HCT116 (cell line): ENCODE measurements around the gene MEIOB. TPM values are rescaled to one million over a fixed set of nuclear protein-coding genes. Genes with fewer than 3 reads are reported as not detected.

Experiments used
- ATAC-seq: fragments of 200-7000 bp; cut with Tn5 transposase; 2 replicates; pipeline ENCODE4 v1.9.1; 2020; ENCODE audit warnings: mild to moderate bottlenecking, moderate library complexity
- BruUV-seq: library from RNA; stranded (reverse); fragments of 400-500 nt; replicated peaks from 2 replicates; lab custom pipeline; 2021; lab: Mats Ljungman, UMichigan
- CTCF ChIA-PET: fragments of 300-600 bp; sonication (Branson Sonifier 250); formaldehyde crosslinking; loops from one replicate; lab custom pipeline; 2021; ENCODE audit warnings: antibody characterized with exemption; lab: Charles Lee
- POLR2A ChIA-PET: fragments of 300-600, 350-600 bp; sonication (Branson Sonifier 250); formaldehyde crosslinking; loops from one replicate; lab custom pipeline; 2021; ENCODE audit warnings: antibody characterized with exemption; lab: Charles Lee
- RAD21 ChIA-PET, 2 experiments: fragments of 300-600 bp; sonication (Branson Sonifier 250); formaldehyde crosslinking; loops; one replicate each; lab custom pipeline; 2023; ENCODE audit warnings: low total read pairs in 2 of 2; ENCODE audit not compliant: uncharacterized antibody in 2 of 2, unreplicated experiment in 2 of 2, low non-redundant PET in 1 of 2; lab: Charles Lee
- DNase-seq: peaks from one replicate; pipeline ENCODE4 v3.0.0-alpha.2; 2010; ENCODE audit warnings: low read depth, low spot score
- H2AFZ ChIP-seq: fragments of 200-600 bp; shearing (Covaris generic), sonication (generic); 2 replicates; pipeline ENCODE4 v1.6.1; 2017; ENCODE audit warnings: low read depth, mixed run types, mixed read lengths, antibody characterized with exemption, low read length; ENCODE audit not compliant: poor library complexity, severe bottlenecking
- H3K27ac ChIP-seq: 2 replicates; pipeline ENCODE4 v1.5.1; 2012; ENCODE audit warnings: low read depth, low read length
- H3K27me3 ChIP-seq: fragments of 200-600 bp; sonication (generic); 2 replicates; pipeline ENCODE4 v1.6.1; 2016; ENCODE audit warnings: mixed run types, low read length, mixed read lengths; ENCODE audit not compliant: insufficient read depth
- H3K36me3 ChIP-seq, 2 experiments: fragments of 200-500 bp in 1 of 2; fragments of 200-600 bp in 1 of 2; sonication (Bioruptor generic) in 1 of 2; sonication (generic) in 1 of 2; 2 replicates each; pipeline versions ENCODE4 v1.5.1 to v1.6.1; 2014 to 2016; ENCODE audit warnings: low read length in 2 of 2, inconsistent platforms in 1 of 2, mixed read lengths in 1 of 2, mixed run types in 1 of 2; ENCODE audit not compliant: insufficient read depth in 2 of 2, control insufficient read depth in 1 of 2
- H3K4me1 ChIP-seq, 2 experiments: fragments of 200-600 bp in 1 of 2; sonication (generic) in 1 of 2; 2 replicates each; pipeline versions ENCODE4 v1.5.1 to v1.6.1; 2012 to 2017; ENCODE audit warnings: low read length in 2 of 2, inconsistent platforms in 1 of 2, mild to moderate bottlenecking in 1 of 2, mixed read lengths in 1 of 2, mixed run types in 1 of 2, moderate library complexity in 1 of 2; ENCODE audit not compliant: insufficient read depth in 2 of 2, control insufficient read depth in 1 of 2
- H3K4me2 ChIP-seq: fragments of 200-600 bp; sonication (generic); 2 replicates; pipeline ENCODE4 v1.6.1; 2017; ENCODE audit warnings: mixed run types, low read length, mixed read lengths
- H3K4me3 ChIP-seq, 2 experiments: fragments of 200-600 bp in 1 of 2; sonication (generic) in 1 of 2; replicated peaks in 1 of 2; 2 replicates each; pipeline ENCODE4 v1.5.1; 2011 to 2016; ENCODE audit warnings: low read length in 2 of 2, control low read depth in 1 of 2, low read depth in 1 of 2, mild to moderate bottlenecking in 1 of 2, mixed read lengths in 1 of 2, mixed run types in 1 of 2
- H3K79me2 ChIP-seq: fragments of 200-600 bp; sonication (generic); 2 replicates; pipeline ENCODE4 v1.6.1; 2017; ENCODE audit warnings: mild to moderate bottlenecking, mixed run types, low read length, moderate library complexity, mixed read lengths; ENCODE audit not compliant: insufficient read depth
- H3K9ac ChIP-seq: fragments of 200-600 bp; sonication (generic); 2 replicates; pipeline ENCODE4 v1.6.1; 2016; ENCODE audit warnings: low read length, mixed read lengths
- H3K9me2 ChIP-seq: fragments of 200-600 bp; sonication (generic), shearing (Covaris generic); 2 replicates; pipeline ENCODE4 v1.6.1; 2017; ENCODE audit warnings: mixed run types, mild to moderate bottlenecking, moderate library complexity; ENCODE audit not compliant: insufficient read depth
- H3K9me3 ChIP-seq, 2 experiments: fragments of 200-500 bp in 1 of 2; fragments of 200-600 bp in 1 of 2; sonication (Bioruptor generic) in 1 of 2; sonication (generic) in 1 of 2; 2 replicates each; pipeline ENCODE4 v1.6.1; 2014 to 2017; ENCODE audit warnings: low read length in 2 of 2, mixed read lengths in 2 of 2, inconsistent platforms in 1 of 2, low read depth in 1 of 2, mild to moderate bottlenecking in 1 of 2, mixed run types in 1 of 2, moderate library complexity in 1 of 2; ENCODE audit not compliant: control insufficient read depth in 1 of 2, insufficient read depth in 1 of 2
- H4K20me1 ChIP-seq: fragments of 200-600 bp; sonication (generic), shearing (Covaris generic); 2 replicates; pipeline ENCODE4 v1.6.1; 2017; ENCODE audit warnings: mixed run types, mild to moderate bottlenecking, moderate library complexity; ENCODE audit not compliant: insufficient read depth
- ATF3 ChIP-seq: IDR thresholded peaks from 2 replicates; pipeline ENCODE4 v1.6.1; 2012
- CBX3 ChIP-seq: IDR thresholded peaks from 2 replicates; pipeline ENCODE4 v1.6.1; 2012; ENCODE audit warnings: low read depth
- CTCF ChIP-seq, 3 experiments: fragments of 200-600 bp in 1 of 3; sonication (generic) in 1 of 3; IDR thresholded peaks in 2 of 3; conservative IDR thresholded peaks in 1 of 3; 2 replicates each; pipeline ENCODE4 v1.5.1; 2012 to 2017; ENCODE audit warnings: low read depth in 2 of 3, low read length in 2 of 3, antibody characterized with exemption in 1 of 3, borderline replicate concordance in 1 of 3, control low read depth in 1 of 3, mild to moderate bottlenecking in 1 of 3, mixed read lengths in 1 of 3, mixed run types in 1 of 3, moderate library complexity in 1 of 3; ENCODE audit not compliant: insufficient read depth in 1 of 3
- EGR1 ChIP-seq: IDR thresholded peaks from 2 replicates; pipeline ENCODE4 v1.6.1; 2012; ENCODE audit warnings: low read depth
- ELF1 ChIP-seq: IDR thresholded peaks from 2 replicates; pipeline ENCODE4 v1.6.1; 2012; ENCODE audit warnings: low read depth, borderline replicate concordance
- EZH2 ChIP-seq: fragments of 200-600 bp; sonication (generic); IDR thresholded peaks from 2 replicates; pipeline ENCODE4 v1.6.1; 2017; ENCODE audit warnings: antibody characterized with exemption, mixed run types
- EZH2phosphoT487 ChIP-seq: fragments of 200-600 bp; IDR thresholded peaks from 2 replicates; pipeline ENCODE4 v1.6.1; 2018; ENCODE audit warnings: antibody characterized with exemption, borderline replicate concordance
- JUND ChIP-seq: IDR thresholded peaks from 2 replicates; pipeline ENCODE4 v1.6.1; 2012
- MAX ChIP-seq: IDR thresholded peaks from 2 replicates; pipeline ENCODE4 v1.6.1; 2012
- POLR2A ChIP-seq: IDR thresholded peaks from 2 replicates; pipeline ENCODE4 v1.7.0; 2011; ENCODE audit warnings: borderline replicate concordance; ENCODE audit not compliant: insufficient read depth, insufficient read length; ENCODE audit errors: extremely low read depth
- REST ChIP-seq: IDR thresholded peaks from 2 replicates; pipeline ENCODE4 v1.6.1; 2012; ENCODE audit warnings: low read depth
- SIN3A ChIP-seq: IDR thresholded peaks from 2 replicates; pipeline ENCODE4 v1.6.1; 2012; ENCODE audit warnings: low read depth
- SRF ChIP-seq: IDR thresholded peaks from 2 replicates; pipeline ENCODE4 v1.6.1; 2012; ENCODE audit warnings: low read depth
- YY1 ChIP-seq: IDR thresholded peaks from 2 replicates; pipeline ENCODE4 v1.6.1; 2011; ENCODE audit warnings: low read length, low read depth, moderate library complexity, mild to moderate bottlenecking; ENCODE audit not compliant: insufficient replicate concordance; ENCODE audit errors: extremely low read depth
- ZBTB33 ChIP-seq: IDR thresholded peaks from 2 replicates; pipeline ENCODE4 v1.6.1; 2011; ENCODE audit warnings: mild to moderate bottlenecking, low read length, moderate library complexity; ENCODE audit not compliant: insufficient replicate concordance; ENCODE audit errors: extremely low read depth
- ZFX ChIP-seq: fragments of 450-650 bp; IDR thresholded peaks from 2 replicates; pipeline ENCODE4 v1.6.1; 2017
- intact Hi-C: fragments of 100-400 bp; cut with micrococcal nuclease; formaldehyde crosslinking; loops from 2 replicates; pipeline ENCODE4 v1.10.0; 2022
- total RNA-seq: library from RNA; stranded (reverse); gene quantifications from one replicate; pipeline ENCODE4 v1.2.1, GENCODE V29; 2021; ENCODE audit not compliant: unreplicated experiment

MEIOB gene
- total RNA-seq, 1 experiment from 2014 or later = 0.59 TPM

- DNase-seq = no peak
- H3K9me3 ChIP-seq = no peaks in the 10 kb centered on the region
- H3K27me3 ChIP-seq = no peaks in the 10 kb centered on the region
- no peak overlapping the region for H3K4me2 ChIP-seq
- ChIA-PET CTCF (no interaction called here), RAD21 (no interaction called here), POLR2A (no interaction called here)
- H3K9me2 ChIP-seq = no peaks in the 10 kb centered on the region
- BruUV-seq = no TSS peak
- no peak overlapping the region for H3K27ac ChIP-seq
- no peaks in the 10 kb centered on the region for H3K36me3 ChIP-seq
- H4K20me1 ChIP-seq = no peaks in the 10 kb centered on the region
- intact Hi-C loops = no loop called here
- ATAC-seq = no peak
- TF ChIP-seq SRF = no peak
- no peak for TF ChIP-seq MAX
- TF ChIP-seq ATF3 = no peak
- no peak for TF ChIP-seq SIN3A
- TF ChIP-seq EZH2 = no peak
- no peak for TF ChIP-seq REST
- TF ChIP-seq EZH2phosphoT487 = no peak
- no peak for TF ChIP-seq JUND
- TF ChIP-seq POLR2A = no peak
- TF ChIP-seq CTCF (IDR thresholded peaks at IDR 0.05 in 2 of 3, conservative IDR thresholded peaks at IDR 0.05 in 1 of 3; ENCODE audit: borderline replicate concordance in 1 of 3, insufficient read depth in 1 of 3, low read depth in 2 of 3, low read length in 2 of 3) = no peak
- no peak for TF ChIP-seq ELF1
- TF ChIP-seq ZBTB33 = no peak
- TF ChIP-seq YY1 = no peak
- TF ChIP-seq ZFX = no peak
- TF ChIP-seq EGR1 = no peak
- TF ChIP-seq CBX3 = no peak
- H3K4me1 ChIP-seq = peaks cover 0 to 6% of the 10 kb centered on the region in 2 experiments; a peak in 2 of 4 replicates
- no peak overlapping the region for H3K9ac ChIP-seq
- no peaks in the 10 kb centered on the region for H3K79me2 ChIP-seq
- H2AFZ ChIP-seq = no peak overlapping the region
- H3K4me3 ChIP-seq = no peak overlapping the region
These were observed 32.2 kb upstream of the MEIOB start for GRCh38 chr16:1903845-1904840.
